Osteoblast (primary cell): ENCODE data around the gene CLDN5. TPM values are rescaled to one million over a fixed set of nuclear protein-coding genes. Genes with fewer than 3 reads are reported as not detected.

ENCODE experiments used
- DNase-seq: peaks from one replicate; pipeline ENCODE4 v3.0.0; 2011; ENCODE audit warnings: low spot score, mixed read lengths; ENCODE audit not compliant: insufficient read length; ENCODE audit errors: missing footprints
- H2AFZ ChIP-seq: 2 replicates; pipeline ENCODE4 v1.6.0; 2011; ENCODE audit warnings: mild to moderate bottlenecking, low read length
- H3K27ac ChIP-seq: 2 replicates; pipeline ENCODE4 v1.5.1; 2011; ENCODE audit warnings: mild to moderate bottlenecking, low read depth, low read length, moderate library complexity
- H3K27me3 ChIP-seq: 2 replicates; pipeline ENCODE4 v1.6.0; 2012; ENCODE audit warnings: mild to moderate bottlenecking, control low read depth, inconsistent platforms, low read length, moderate library complexity; ENCODE audit not compliant: insufficient read depth
- H3K36me3 ChIP-seq: 2 replicates; pipeline ENCODE4 v1.5.1; 2011; ENCODE audit warnings: mild to moderate bottlenecking, low read length, control low read depth, moderate library complexity; ENCODE audit not compliant: insufficient read depth
- H3K4me1 ChIP-seq: 2 replicates; pipeline ENCODE4 v1.5.1; 2011; ENCODE audit warnings: mild to moderate bottlenecking, low read length, control low read depth, moderate library complexity; ENCODE audit not compliant: insufficient read depth
- H3K4me2 ChIP-seq: 2 replicates; pipeline ENCODE4 v1.6.0; 2011; ENCODE audit warnings: mild to moderate bottlenecking, low read length; ENCODE audit not compliant: insufficient read depth
- H3K4me3 ChIP-seq: fragments of 200-600 bp; sonication (generic); 3 replicates; pipeline ENCODE4 v1.5.1; 2012; ENCODE audit warnings: mild to moderate bottlenecking, low read length, inconsistent platforms; ENCODE audit not compliant: insufficient read depth
- H3K79me2 ChIP-seq: 2 replicates; pipeline ENCODE4 v1.6.0; 2012; ENCODE audit warnings: mild to moderate bottlenecking, low read length, control low read depth, inconsistent platforms; ENCODE audit not compliant: insufficient read depth
- H3K9me3 ChIP-seq: 2 replicates; pipeline ENCODE4 v1.5.1; 2011; ENCODE audit warnings: low read depth, low read length, control low read depth
- H4K20me1 ChIP-seq: 2 replicates; pipeline ENCODE4 v1.6.0; 2012; ENCODE audit warnings: mild to moderate bottlenecking, low read length, control low read depth; ENCODE audit not compliant: insufficient read depth
- total RNA-seq: library from RNA; depleted of rRNA; stranded (reverse); fragments of >200 nt; gene quantifications from 2 replicates; pipeline ENCODE4 v1.2.3, GENCODE V29; 2012
- TF ChIP-seq, protein P1 (sequence below): IDR thresholded peaks from 2 replicates; pipeline ENCODE4 v1.5.1; 2011; ENCODE audit warnings: mild to moderate bottlenecking, low read depth, low read length, moderate library complexity; ENCODE audit errors: extremely low read depth

Gene CLDN5
- total RNA-seq, 1 donor, result not detected

DNA sequence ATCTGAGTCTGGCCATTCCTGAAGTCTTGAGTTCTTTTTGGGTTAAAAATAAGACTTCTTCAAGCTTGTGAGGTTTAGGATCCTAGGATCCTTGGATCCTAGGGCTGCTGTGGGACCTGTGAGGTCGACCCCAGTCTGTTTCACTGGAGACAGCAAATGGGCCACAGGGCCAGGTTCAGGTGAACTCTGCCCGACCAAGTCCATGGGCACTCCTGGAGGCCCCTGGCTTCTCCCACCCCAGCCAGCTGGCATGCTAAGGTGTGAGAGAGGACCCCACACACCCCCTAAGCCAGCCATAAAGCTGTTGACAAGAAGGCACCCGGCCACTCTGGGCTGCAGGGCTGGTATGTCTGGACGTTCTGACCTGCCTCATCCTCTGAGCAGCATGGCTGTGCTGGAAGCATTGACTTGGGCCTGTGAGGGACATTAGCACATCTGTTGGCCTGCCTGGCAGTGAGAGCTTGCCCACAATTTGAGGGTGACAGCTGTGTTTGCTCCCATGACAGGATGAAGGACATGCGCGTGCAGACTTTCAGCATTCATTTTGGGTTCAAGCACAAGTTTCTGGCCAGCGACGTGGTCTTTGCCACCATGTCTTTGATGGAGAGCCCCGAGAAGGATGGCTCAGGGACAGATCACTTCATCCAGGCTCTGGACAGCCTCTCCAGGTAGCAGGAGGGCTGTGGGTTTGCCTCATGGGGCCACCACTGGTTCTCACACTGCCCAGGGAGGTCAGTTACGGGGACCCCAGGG, 16.0 kb downstream of the CLDN5 start:
- H2AFZ ChIP-seq, result no peak overlapping the region
- peak; percentile 15 for DNase-seq
- no peaks in the 10 kb centered on the region for H3K79me2 ChIP-seq
- no peak overlapping the region for H3K4me3 ChIP-seq
- H3K4me2 ChIP-seq, result no peak overlapping the region
- no peaks in the 10 kb centered on the region for H3K27me3 ChIP-seq
- TF ChIP-seq, protein P1, sequence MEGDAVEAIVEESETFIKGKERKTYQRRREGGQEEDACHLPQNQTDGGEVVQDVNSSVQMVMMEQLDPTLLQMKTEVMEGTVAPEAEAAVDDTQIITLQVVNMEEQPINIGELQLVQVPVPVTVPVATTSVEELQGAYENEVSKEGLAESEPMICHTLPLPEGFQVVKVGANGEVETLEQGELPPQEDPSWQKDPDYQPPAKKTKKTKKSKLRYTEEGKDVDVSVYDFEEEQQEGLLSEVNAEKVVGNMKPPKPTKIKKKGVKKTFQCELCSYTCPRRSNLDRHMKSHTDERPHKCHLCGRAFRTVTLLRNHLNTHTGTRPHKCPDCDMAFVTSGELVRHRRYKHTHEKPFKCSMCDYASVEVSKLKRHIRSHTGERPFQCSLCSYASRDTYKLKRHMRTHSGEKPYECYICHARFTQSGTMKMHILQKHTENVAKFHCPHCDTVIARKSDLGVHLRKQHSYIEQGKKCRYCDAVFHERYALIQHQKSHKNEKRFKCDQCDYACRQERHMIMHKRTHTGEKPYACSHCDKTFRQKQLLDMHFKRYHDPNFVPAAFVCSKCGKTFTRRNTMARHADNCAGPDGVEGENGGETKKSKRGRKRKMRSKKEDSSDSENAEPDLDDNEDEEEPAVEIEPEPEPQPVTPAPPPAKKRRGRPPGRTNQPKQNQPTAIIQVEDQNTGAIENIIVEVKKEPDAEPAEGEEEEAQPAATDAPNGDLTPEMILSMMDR, result no peak
- H3K27ac ChIP-seq, result no peak overlapping the region
- no peaks in the 10 kb centered on the region for H3K9me3 ChIP-seq
- H4K20me1 ChIP-seq, result no peaks in the 10 kb centered on the region
- H3K4me1 ChIP-seq, result no peaks in the 10 kb centered on the region
- H3K36me3 ChIP-seq, result no peaks in the 10 kb centered on the region

DNA sequence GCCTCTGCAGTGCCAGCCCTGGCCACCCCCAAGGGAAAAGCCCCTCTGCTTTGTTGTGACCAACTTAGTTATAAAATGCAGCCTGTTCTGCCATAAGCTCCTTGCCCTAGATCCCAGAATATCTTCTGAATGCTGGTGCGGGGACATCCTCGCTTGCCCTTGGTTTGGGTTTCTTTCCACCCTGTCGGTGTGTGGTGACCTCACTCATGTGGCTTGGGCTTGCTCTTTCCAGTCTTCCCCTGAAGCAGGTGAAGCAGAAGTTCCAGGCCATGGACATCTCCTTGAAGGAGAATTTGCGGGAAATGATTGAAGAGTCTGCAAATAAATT, 16.7 kb downstream of the CLDN5 start:
- Histone ChIP-seq H2AFZ (no peak overlapping the region), H3K9me3 (no peaks in the 10 kb centered on the region), H3K79me2 (no peaks in the 10 kb centered on the region), H3K4me2 (no peak overlapping the region), H3K27me3 (no peaks in the 10 kb centered on the region), H3K27ac (no peak overlapping the region), H3K4me3 (no peak overlapping the region), H3K4me1 (no peaks in the 10 kb centered on the region), H3K36me3 (no peaks in the 10 kb centered on the region), H4K20me1 (no peaks in the 10 kb centered on the region)
- no peak for DNase-seq
- TF ChIP-seq, protein P1, result no peak

DNA sequence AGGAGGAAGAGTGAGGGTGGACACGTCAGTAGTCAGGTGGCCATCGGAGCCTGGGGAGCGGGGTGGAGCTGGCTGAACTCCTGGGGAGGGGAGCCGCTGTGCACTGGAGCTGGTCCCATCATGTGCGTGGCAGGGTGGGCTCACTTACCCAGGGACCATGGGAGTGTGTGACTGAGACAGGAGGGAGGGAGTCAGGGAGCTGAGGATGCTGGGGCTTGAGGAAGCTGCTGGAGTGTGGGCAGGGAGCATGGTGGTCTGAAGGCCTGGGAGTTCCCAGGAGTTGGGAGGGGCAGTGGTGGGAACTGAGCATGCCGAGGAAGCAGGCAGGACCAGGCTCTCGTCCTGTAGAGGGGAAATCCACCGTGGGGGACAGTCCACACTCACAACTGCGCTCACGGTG, 18.0 kb downstream of the CLDN5 start:
- H3K4me2 ChIP-seq, result no peak overlapping the region
- H3K4me1 ChIP-seq, result no peaks in the 10 kb centered on the region
- H3K9me3 ChIP-seq, result no peaks in the 10 kb centered on the region
- H3K36me3 ChIP-seq, result no peaks in the 10 kb centered on the region
- no peak for DNase-seq
- TF ChIP-seq, protein P1, result no peak
- no peaks in the 10 kb centered on the region for H4K20me1 ChIP-seq
- H3K27me3 ChIP-seq, result no peaks in the 10 kb centered on the region
- H2AFZ ChIP-seq, result no peak overlapping the region
- H3K4me3 ChIP-seq, result no peak overlapping the region
- H3K79me2 ChIP-seq, result no peaks in the 10 kb centered on the region
- H3K27ac ChIP-seq, result no peak overlapping the region

DNA sequence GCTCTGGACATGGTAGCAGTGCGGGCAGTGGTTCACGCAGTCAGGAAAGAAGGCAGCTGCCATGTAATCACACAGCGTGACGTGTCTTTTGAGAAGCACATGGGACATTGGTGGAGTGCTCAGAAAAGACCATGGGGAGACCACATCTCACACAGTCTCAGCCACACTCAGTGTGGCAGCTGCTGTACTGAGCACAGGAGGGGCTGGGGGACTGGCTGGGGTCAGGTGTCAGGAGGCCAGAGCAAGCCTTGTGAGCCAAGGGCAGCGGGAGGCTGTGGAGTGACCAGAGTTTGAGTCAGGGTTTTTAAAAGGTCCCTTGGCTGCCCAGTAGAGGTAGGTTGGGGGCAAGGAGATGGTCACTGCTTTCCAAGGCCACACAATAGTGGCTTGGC, 18.5 kb downstream of the CLDN5 start:
- H2AFZ ChIP-seq, result no peak overlapping the region
- no peak overlapping the region for H3K27ac ChIP-seq
- no peaks in the 10 kb centered on the region for H4K20me1 ChIP-seq
- no peaks in the 10 kb centered on the region for H3K9me3 ChIP-seq
- H3K36me3 ChIP-seq, result no peaks in the 10 kb centered on the region
- H3K79me2 ChIP-seq, result no peaks in the 10 kb centered on the region
- H3K4me1 ChIP-seq, result no peaks in the 10 kb centered on the region
- no peak overlapping the region for H3K4me3 ChIP-seq
- TF ChIP-seq, protein P1, result no peak
- no peaks in the 10 kb centered on the region for H3K27me3 ChIP-seq
- H3K4me2 ChIP-seq, result no peak overlapping the region
- peak; percentile 9 for DNase-seq
